Astrocyte (in vitro differentiated cells and primary cell): ENCODE measurements around the gene SSTR5. TPM values are rescaled to one million over a fixed set of nuclear protein-coding genes. Genes with fewer than 3 reads are reported as not detected.

Experiments used
- DNase-seq: peaks from one replicate; pipeline ENCODE4 v3.0.0-alpha.2; 2010; ENCODE audit warnings: low read depth
- FAIRE-seq: peaks from 2 replicates; lab custom pipeline; 2011; peaks lifted over from hg19 to GRCh38; lab: Jason Lieb, UNC
- H2AFZ ChIP-seq: 2 replicates; pipeline ENCODE4 v1.6.0; 2012; ENCODE audit warnings: low read depth, low read length, inconsistent platforms
- H3K27ac ChIP-seq: 2 replicates; pipeline ENCODE4 v1.5.1; 2011; ENCODE audit warnings: low read depth, low read length, inconsistent platforms
- H3K27me3 ChIP-seq: 2 replicates; pipeline ENCODE4 v1.6.0; 2011; ENCODE audit warnings: low read length, inconsistent platforms; ENCODE audit not compliant: insufficient read depth
- H3K36me3 ChIP-seq: 2 replicates; pipeline ENCODE4 v1.5.1; 2011; ENCODE audit warnings: low read length, inconsistent platforms; ENCODE audit not compliant: insufficient read depth
- H3K4me1 ChIP-seq: 2 replicates; pipeline ENCODE4 v1.5.1; 2011; ENCODE audit warnings: low read length, inconsistent platforms; ENCODE audit not compliant: insufficient read depth
- H3K4me2 ChIP-seq: 2 replicates; pipeline ENCODE4 v1.6.0; 2012; ENCODE audit warnings: low read length, inconsistent platforms
- H3K4me3 ChIP-seq: 2 replicates; pipeline ENCODE4 v1.5.1; 2011; ENCODE audit warnings: low read depth, mild to moderate bottlenecking, low read length, inconsistent platforms; ENCODE audit not compliant: insufficient read depth
- H3K79me2 ChIP-seq: 2 replicates; pipeline ENCODE4 v1.6.0; 2012; ENCODE audit warnings: mild to moderate bottlenecking, low read length, inconsistent platforms; ENCODE audit not compliant: insufficient read depth
- H3K9ac ChIP-seq: 2 replicates; pipeline ENCODE4 v1.6.0; 2012; ENCODE audit warnings: mild to moderate bottlenecking, low read length, inconsistent platforms
- H3K9me3 ChIP-seq: 2 replicates; pipeline ENCODE4 v1.5.1; 2012; ENCODE audit warnings: low read depth, mild to moderate bottlenecking, low read length, inconsistent platforms; ENCODE audit not compliant: insufficient read depth
- H4K20me1 ChIP-seq: 2 replicates; pipeline ENCODE4 v1.6.0; 2012; ENCODE audit warnings: low read length, inconsistent platforms; ENCODE audit not compliant: insufficient read depth
- H3K27ac Mint-ChIP-seq: one replicate; pipeline ENCODE4 v1.8.0; 2021; ENCODE audit warnings: mild to moderate bottlenecking, mixed read lengths; ENCODE audit not compliant: unreplicated experiment
- H3K27me3 Mint-ChIP-seq: one replicate; pipeline ENCODE4 v1.8.0; 2021; ENCODE audit warnings: low read depth, mixed read lengths; ENCODE audit not compliant: unreplicated experiment
- H3K36me3 Mint-ChIP-seq: one replicate; pipeline ENCODE4 v1.8.0; 2021; ENCODE audit warnings: low read depth, mixed read lengths; ENCODE audit not compliant: unreplicated experiment
- H3K4me1 Mint-ChIP-seq: one replicate; pipeline ENCODE4 v1.8.0; 2021; ENCODE audit warnings: low read depth, mixed read lengths; ENCODE audit not compliant: unreplicated experiment
- H3K4me3 Mint-ChIP-seq: one replicate; pipeline ENCODE4 v1.8.0; 2021; ENCODE audit warnings: mild to moderate bottlenecking, moderate library complexity, mixed read lengths; ENCODE audit not compliant: unreplicated experiment
- H3K9me3 Mint-ChIP-seq: one replicate; pipeline ENCODE4 v1.8.0; 2021; ENCODE audit warnings: mild to moderate bottlenecking, mixed read lengths; ENCODE audit not compliant: unreplicated experiment
- EZH2 ChIP-seq: IDR thresholded peaks from 2 replicates; pipeline ENCODE4 v1.6.1; 2012; ENCODE audit warnings: mild to moderate bottlenecking, low read length, inconsistent platforms; ENCODE audit not compliant: insufficient read depth
- total RNA-seq: library from RNA; stranded (reverse); gene quantifications from 2 replicates; pipeline ENCODE4 v1.2.1, GENCODE V29; 2021
- TF ChIP-seq, protein P1 (sequence below): IDR thresholded peaks from 2 replicates; pipeline ENCODE4 v1.5.1; 2011; ENCODE audit warnings: low read depth, mild to moderate bottlenecking, inconsistent platforms, low read length, moderate library complexity; ENCODE audit not compliant: insufficient read depth

Gene SSTR5
- total RNA-seq, 1 donor from 2014 or later, result not detected

DNA sequence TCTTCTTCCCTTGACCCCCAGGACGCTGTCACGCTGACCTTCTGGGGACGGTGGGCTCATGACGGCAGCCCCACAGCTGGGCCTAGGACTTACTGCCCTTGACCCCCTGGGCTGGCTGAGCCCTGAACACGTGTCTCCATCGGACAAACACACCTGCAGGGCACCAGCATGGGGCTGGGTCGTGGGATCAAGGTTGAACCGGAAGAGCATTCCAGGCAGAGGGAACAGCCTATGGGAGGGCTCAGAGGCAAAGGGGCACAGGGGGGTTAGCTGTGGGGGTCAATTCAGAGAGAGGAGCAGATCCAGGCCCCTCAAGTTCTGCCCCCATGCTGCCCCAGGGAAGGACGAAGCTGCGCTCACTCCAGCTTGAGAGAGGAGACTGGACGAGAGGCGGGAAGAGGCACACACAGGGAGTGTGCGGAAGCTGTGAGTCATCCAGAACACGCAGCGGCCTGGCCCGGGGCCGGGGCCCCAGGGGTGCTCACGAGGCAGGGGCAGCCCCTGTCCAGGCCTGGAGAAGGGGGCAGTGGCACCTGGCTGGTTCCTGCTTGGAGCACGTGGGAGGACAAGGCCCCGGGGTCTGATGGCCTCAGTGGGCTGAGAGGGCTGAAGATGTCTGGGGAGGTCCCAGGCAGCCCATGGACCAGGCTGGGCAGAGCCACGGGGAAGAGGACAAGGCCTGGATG lies 9.9 kb downstream of the SSTR5 start:
- peaks cover 2% of the 10 kb centered on the region for H3K36me3 Mint-ChIP-seq
- no peak overlapping the region for H3K4me3 Mint-ChIP-seq
- H3K4me2 ChIP-seq, result no peak overlapping the region
- peaks cover 7% of the 10 kb centered on the region for H3K4me1 ChIP-seq
- H4K20me1 ChIP-seq, result no peaks in the 10 kb centered on the region
- TF ChIP-seq, protein P1, sequence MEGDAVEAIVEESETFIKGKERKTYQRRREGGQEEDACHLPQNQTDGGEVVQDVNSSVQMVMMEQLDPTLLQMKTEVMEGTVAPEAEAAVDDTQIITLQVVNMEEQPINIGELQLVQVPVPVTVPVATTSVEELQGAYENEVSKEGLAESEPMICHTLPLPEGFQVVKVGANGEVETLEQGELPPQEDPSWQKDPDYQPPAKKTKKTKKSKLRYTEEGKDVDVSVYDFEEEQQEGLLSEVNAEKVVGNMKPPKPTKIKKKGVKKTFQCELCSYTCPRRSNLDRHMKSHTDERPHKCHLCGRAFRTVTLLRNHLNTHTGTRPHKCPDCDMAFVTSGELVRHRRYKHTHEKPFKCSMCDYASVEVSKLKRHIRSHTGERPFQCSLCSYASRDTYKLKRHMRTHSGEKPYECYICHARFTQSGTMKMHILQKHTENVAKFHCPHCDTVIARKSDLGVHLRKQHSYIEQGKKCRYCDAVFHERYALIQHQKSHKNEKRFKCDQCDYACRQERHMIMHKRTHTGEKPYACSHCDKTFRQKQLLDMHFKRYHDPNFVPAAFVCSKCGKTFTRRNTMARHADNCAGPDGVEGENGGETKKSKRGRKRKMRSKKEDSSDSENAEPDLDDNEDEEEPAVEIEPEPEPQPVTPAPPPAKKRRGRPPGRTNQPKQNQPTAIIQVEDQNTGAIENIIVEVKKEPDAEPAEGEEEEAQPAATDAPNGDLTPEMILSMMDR, result no peak
- no peak for TF ChIP-seq EZH2
- peak; percentile 23 for DNase-seq
- no peak overlapping the region for H2AFZ ChIP-seq
- no peaks in the 10 kb centered on the region for H3K36me3 ChIP-seq
- H3K27ac ChIP-seq, result no peak overlapping the region
- H3K9me3 Mint-ChIP-seq, result peaks cover 11% of the 10 kb centered on the region
- H3K27me3 ChIP-seq, result no peaks in the 10 kb centered on the region
- H3K4me3 ChIP-seq, result no peak overlapping the region
- H3K27ac Mint-ChIP-seq, result no peak overlapping the region
- peaks cover 13% of the 10 kb centered on the region for H3K27me3 Mint-ChIP-seq
- H3K4me1 Mint-ChIP-seq, result no peaks in the 10 kb centered on the region
- no peak overlapping the region for H3K9ac ChIP-seq
- H3K79me2 ChIP-seq, result no peaks in the 10 kb centered on the region
- no peak for FAIRE-seq
- H3K9me3 ChIP-seq, result peaks cover 21% of the 10 kb centered on the region

DNA sequence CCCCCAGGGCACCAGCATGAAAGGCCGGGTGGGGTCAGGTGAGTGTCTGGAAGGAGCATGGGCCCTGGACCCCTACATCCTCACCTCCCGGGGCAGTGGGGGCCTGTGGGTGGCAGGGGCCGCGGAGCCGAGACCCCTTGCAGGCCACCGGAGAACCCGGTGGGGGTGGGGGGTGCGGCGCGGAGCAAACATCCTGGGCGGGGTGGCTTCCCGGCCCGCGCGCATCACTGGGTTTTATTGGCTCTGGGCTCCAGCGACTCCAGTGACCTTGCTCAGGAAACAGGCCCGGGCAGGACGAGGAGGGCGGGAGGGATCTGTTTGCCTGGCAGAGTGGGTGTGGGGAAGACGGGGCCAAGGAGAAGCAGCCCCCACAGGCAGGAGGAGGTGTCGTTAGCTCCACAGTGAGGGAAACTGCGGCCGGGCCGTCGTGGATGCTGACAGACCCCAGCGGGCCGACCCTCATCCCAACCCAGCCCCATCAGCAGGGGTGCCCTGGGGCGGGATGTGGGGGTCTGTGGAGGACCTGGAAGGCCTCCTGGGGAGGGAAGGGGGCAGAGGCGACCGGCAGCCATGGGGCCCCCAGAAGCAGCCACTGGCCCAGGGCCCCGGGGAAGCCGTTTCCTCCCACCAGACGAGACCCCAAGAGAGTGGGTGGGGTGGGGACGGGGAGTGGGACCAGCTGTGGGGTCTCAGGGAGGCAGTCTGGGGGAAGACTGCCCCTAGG lies 10.6 kb downstream of the SSTR5 start:
- Histone ChIP-seq H3K27me3 (peaks cover 3% of the 10 kb centered on the region), H3K4me2 (no peak overlapping the region), H3K4me3 (no peak overlapping the region), H3K79me2 (no peaks in the 10 kb centered on the region), H2AFZ (no peak overlapping the region), H3K9me3 (peaks cover 21% of the 10 kb centered on the region), H3K4me1 (peaks cover 7% of the 10 kb centered on the region), H3K9ac (no peak overlapping the region), H3K27ac (no peak overlapping the region), H4K20me1 (no peaks in the 10 kb centered on the region), H3K36me3 (no peaks in the 10 kb centered on the region)
- no peak overlapping the region for H3K4me3 Mint-ChIP-seq
- peak; percentile 24 for TF ChIP-seq EZH2
- TF ChIP-seq, protein P1, result no peak
- peaks cover 11% of the 10 kb centered on the region for H3K9me3 Mint-ChIP-seq
- peaks cover 14% of the 10 kb centered on the region for H3K27me3 Mint-ChIP-seq
- FAIRE-seq (no peak), DNase-seq (no peak)
- H3K27ac Mint-ChIP-seq, result no peak overlapping the region
- H3K36me3 Mint-ChIP-seq, result peaks cover 2% of the 10 kb centered on the region
- no peaks in the 10 kb centered on the region for H3K4me1 Mint-ChIP-seq
